ENCODE measurements around the gene KSR2. TPM values are rescaled to one million over a fixed set of nuclear protein-coding genes. Genes with fewer than 3 reads are reported as not detected.

KSR2 gene
- total RNA-seq, 1 experiment from 2014 or later: 1.3 TPM

DNA sequence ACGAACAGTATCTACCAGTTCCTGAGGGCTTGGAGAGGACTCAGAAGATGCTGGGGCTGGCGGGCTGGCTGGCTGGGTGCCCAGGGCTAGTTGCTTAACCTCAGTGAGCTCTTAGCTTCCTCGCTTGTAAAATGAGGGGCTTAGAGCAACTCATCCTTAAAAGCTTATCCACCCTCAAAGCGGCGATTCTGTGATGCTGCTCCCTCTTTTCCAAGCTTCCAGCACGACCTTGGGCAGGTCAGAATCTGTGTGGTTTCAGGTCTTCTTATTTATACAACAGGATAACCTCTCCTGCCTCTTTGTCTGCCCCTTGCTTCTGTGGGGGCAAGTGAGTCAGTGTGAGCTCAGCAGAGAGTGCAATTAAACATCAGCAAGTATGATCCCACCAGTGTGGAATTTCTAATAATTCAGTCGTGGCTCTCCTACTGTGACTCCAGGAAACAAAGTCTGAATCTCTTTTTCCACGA, 281.8 kb downstream of the KSR2 start:
- Histone ChIP-seq H2AK5ac (ENCODE audit: insufficient read length, low read length) (no peak overlapping the region), H2AFZ (ENCODE audit: low read length) (no peak overlapping the region), H2BK15ac (ENCODE audit: low read depth, low read length) (no peak overlapping the region), H3T11ph (ENCODE audit: low read length) (no peak overlapping the region), H3K56ac (ENCODE audit: insufficient read length, low read depth, low read length) (no peak overlapping the region), H3K79me1 (ENCODE audit: insufficient read depth, low read depth, low read length, poor library complexity, severe bottlenecking) (no peaks in the 10 kb centered on the region), H3K18ac (ENCODE audit: insufficient read length, low read depth, low read length) (no peak overlapping the region), H3K4me2 (ENCODE audit: insufficient read depth, insufficient read length, low read length) (no peak overlapping the region), H2BK20ac (ENCODE audit: low read depth, low read length, poor library complexity, severe bottlenecking) (no peak overlapping the region), H3K9ac (ENCODE audit: extremely low read depth, insufficient read length, low read length) (no peak overlapping the region), H3K27me3 (ENCODE audit: insufficient read depth, low read length) (no peaks in the 10 kb centered on the region), H3K23me2 (ENCODE audit: insufficient read length, low read depth, low read length, poor library complexity, severe bottlenecking) (no peaks in the 10 kb centered on the region), H3K14ac (ENCODE audit: insufficient read depth, low read length) (no peak overlapping the region), H4K91ac (ENCODE audit: insufficient read length, low read depth, low read length) (no peak overlapping the region), H4K5ac (ENCODE audit: insufficient read length, low read depth, low read length) (no peak overlapping the region), H3K4me1 (ENCODE audit: insufficient read depth, low read length) (peaks cover 3% of the 10 kb centered on the region; the same call in 1 of the 2 replicates), H2BK120ac (ENCODE audit: low read depth, low read length, poor library complexity, severe bottlenecking) (no peak overlapping the region), H3K4ac (ENCODE audit: low read depth, low read length) (no peak overlapping the region), H2BK12ac (ENCODE audit: insufficient read length, low read depth, low read length) (no peak overlapping the region), H3K79me2 (ENCODE audit: insufficient read depth, low read length) (no peaks in the 10 kb centered on the region), H3K9me3 (ENCODE audit: control insufficient read depth, low read depth, low read length) (no peaks in the 10 kb centered on the region), H3K23ac (ENCODE audit: insufficient read length, low read depth, low read length) (no peak overlapping the region), H4K8ac (replicated peaks; ENCODE audit: insufficient read length, low read depth, low read length) (no peak overlapping the region), H3K27ac (ENCODE audit: insufficient read length, low read depth, low read length) (no peak overlapping the region), H2BK5ac (ENCODE audit: insufficient read length, low read length) (no peak overlapping the region), H4K20me1 (ENCODE audit: control insufficient read depth, insufficient read depth, insufficient read length) (no peaks in the 10 kb centered on the region)
- no peaks in the 10 kb centered on the region for H3K36me3 Mint-ChIP-seq (ENCODE audit: insufficient read depth in 1 of 3, low read depth in 3 of 3)
- H3K4me3 Mint-ChIP-seq: no peak overlapping the region
- peaks cover 3% of the 10 kb centered on the region for H3K27me3 Mint-ChIP-seq (ENCODE audit: low read depth)
- TF ChIP-seq, protein P1, sequence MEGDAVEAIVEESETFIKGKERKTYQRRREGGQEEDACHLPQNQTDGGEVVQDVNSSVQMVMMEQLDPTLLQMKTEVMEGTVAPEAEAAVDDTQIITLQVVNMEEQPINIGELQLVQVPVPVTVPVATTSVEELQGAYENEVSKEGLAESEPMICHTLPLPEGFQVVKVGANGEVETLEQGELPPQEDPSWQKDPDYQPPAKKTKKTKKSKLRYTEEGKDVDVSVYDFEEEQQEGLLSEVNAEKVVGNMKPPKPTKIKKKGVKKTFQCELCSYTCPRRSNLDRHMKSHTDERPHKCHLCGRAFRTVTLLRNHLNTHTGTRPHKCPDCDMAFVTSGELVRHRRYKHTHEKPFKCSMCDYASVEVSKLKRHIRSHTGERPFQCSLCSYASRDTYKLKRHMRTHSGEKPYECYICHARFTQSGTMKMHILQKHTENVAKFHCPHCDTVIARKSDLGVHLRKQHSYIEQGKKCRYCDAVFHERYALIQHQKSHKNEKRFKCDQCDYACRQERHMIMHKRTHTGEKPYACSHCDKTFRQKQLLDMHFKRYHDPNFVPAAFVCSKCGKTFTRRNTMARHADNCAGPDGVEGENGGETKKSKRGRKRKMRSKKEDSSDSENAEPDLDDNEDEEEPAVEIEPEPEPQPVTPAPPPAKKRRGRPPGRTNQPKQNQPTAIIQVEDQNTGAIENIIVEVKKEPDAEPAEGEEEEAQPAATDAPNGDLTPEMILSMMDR (conservative IDR thresholded peaks at IDR 0.05): no peak
- peaks cover 22 to 26% of the 10 kb centered on the region in 2 experiments for H3K4me1 Mint-ChIP-seq
- peak overlapping the region in 1 of 3 experiments; percentile 24; a peak in 1 of 7 replicates for H3K27ac Mint-ChIP-seq
- no peak for DNase-seq
- no peaks in the 10 kb centered on the region for H3K9me3 Mint-ChIP-seq
- WGBS (ENCODE audit: extremely low coverage, insufficient read length, low lambda C conversion rate): no CpG with 5 or more reads among the region's 8 CpGs

All from H9 (cell line).